ENCODE measurements around the gene RPTOR. TPM values are rescaled to one million over a fixed set of nuclear protein-coding genes. Genes with fewer than 3 reads are reported as not detected.

Gene RPTOR
- total RNA-seq, 1 donor from 2014 or later, result 65.9 TPM

DNA sequence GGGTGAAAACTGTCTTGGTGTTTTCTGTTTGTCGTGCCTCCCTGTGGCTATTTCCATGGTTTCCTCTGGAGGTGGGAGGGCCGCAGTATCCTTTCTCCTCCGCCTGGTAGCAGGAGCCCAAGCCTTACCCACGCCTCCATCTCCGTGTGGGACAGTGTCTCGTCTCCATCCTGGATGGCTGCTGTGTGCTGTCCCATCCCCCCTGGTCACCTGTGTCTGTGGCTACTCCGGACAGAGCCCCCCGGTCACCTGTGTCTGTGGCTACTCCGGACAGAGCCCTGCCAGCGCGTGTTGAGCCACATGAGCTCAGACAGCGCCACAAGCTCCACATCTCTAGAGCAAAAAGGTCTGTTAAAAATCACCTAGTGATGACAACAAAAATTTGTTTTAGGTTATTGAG lies 248.8 kb downstream of the RPTOR start:
- ChIA-PET CTCF (no interaction called here), POLR2A (no interaction called here)
- H3K9me3 Mint-ChIP-seq, result no peaks in the 10 kb centered on the region
- H3K27ac Mint-ChIP-seq, result no peak overlapping the region
- DNase-seq (no peak), ATAC-seq (ENCODE audit: low read depth) (no peak)
- H3K4me3 Mint-ChIP-seq, result no peak overlapping the region
- intact Hi-C loops (cut with micrococcal nuclease), result loop anchor here (5.0 kb wide), 1 partner anchor 39 kb away; no protein-coding TSS in a partner anchor
- TF ChIP-seq, protein P1, sequence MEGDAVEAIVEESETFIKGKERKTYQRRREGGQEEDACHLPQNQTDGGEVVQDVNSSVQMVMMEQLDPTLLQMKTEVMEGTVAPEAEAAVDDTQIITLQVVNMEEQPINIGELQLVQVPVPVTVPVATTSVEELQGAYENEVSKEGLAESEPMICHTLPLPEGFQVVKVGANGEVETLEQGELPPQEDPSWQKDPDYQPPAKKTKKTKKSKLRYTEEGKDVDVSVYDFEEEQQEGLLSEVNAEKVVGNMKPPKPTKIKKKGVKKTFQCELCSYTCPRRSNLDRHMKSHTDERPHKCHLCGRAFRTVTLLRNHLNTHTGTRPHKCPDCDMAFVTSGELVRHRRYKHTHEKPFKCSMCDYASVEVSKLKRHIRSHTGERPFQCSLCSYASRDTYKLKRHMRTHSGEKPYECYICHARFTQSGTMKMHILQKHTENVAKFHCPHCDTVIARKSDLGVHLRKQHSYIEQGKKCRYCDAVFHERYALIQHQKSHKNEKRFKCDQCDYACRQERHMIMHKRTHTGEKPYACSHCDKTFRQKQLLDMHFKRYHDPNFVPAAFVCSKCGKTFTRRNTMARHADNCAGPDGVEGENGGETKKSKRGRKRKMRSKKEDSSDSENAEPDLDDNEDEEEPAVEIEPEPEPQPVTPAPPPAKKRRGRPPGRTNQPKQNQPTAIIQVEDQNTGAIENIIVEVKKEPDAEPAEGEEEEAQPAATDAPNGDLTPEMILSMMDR (IDR thresholded peaks at IDR 0.05), result no peak
- H3K36me3 Mint-ChIP-seq (ENCODE audit: low read depth), result peaks cover 46% of the 10 kb centered on the region
- H3K27me3 Mint-ChIP-seq, result no peaks in the 10 kb centered on the region
- peaks cover 23% of the 10 kb centered on the region for H3K4me1 Mint-ChIP-seq

DNA sequence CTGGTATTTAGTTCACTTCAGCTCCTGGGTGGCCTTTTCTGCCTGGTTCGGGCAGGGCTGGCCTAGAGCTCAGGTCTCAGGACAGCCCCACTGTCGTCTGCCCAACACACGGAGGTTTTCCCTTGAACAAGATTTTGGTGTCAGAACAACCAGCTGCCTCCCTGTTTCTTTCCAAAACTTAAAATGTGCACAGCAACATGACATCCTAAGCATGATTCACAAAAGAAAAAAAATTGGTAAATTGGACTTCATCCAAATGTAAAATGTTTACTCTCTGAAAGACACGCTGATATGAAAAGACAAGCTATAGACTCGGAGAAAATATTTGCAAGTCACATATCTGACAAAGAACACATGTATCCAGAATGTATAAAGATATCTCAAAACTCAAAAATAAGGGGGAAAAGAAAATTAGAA lies 249.2 kb downstream of the RPTOR start:
- peaks cover 21% of the 10 kb centered on the region for H3K4me1 Mint-ChIP-seq
- DNase-seq (no peak), ATAC-seq (ENCODE audit: low read depth) (no peak)
- ChIA-PET POLR2A (no interaction called here), CTCF (no interaction called here)
- H3K27me3 Mint-ChIP-seq, result no peaks in the 10 kb centered on the region
- H3K9me3 Mint-ChIP-seq, result no peaks in the 10 kb centered on the region
- H3K36me3 Mint-ChIP-seq (ENCODE audit: low read depth), result peaks cover 45% of the 10 kb centered on the region
- H3K4me3 Mint-ChIP-seq, result no peak overlapping the region
- intact Hi-C loops (cut with micrococcal nuclease), result loop anchor here (5.0 kb wide), 1 partner anchor 38 kb away; no protein-coding TSS in a partner anchor
- TF ChIP-seq, protein P1 (IDR thresholded peaks at IDR 0.05), result no peak
- H3K27ac Mint-ChIP-seq, result no peak overlapping the region

DNA sequence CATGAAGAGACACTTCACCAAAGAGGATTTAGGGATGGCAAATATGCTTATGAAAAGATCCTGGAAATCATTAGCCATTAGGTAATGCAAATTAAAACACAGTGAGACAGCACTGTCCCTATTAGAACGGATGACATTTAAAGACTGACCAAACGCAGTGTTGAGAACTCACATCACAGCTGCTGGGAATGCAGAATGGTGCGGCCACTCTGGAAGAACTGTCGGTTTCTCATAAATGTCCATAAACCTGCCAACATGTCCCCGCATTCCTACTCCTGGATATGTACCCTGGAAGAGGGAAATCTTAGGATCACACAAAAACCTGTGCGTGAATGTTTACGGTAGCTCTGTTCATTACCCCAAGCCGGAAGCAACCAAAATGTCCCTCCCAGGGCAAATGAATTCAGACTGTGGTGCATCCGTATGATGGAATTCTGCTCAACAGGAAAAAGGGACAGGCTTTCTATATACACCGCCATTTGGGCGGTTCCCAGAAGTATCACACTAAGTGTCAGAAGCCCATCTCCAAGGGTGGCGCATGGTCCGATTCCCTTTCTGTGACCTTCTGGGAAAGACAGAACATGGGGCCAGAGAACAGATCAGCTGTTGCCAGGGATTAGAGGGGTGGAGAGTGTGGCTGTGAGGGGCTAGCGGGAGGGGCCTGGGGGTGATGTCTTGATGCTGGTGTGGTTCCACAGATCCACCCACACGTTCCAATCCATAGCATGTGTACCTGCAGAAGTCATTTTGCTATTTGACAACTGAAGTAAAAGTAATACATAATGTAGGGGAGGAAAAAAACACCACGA lies 249.8 kb downstream of the RPTOR start:
- ChIA-PET CTCF (no interaction called here), POLR2A (interaction anchor here (0.6 kb wide), 1 partner anchor 242 kb away, joined by 3 read pairs; no protein-coding TSS in a partner anchor)
- no peaks in the 10 kb centered on the region for H3K9me3 Mint-ChIP-seq
- no peaks in the 10 kb centered on the region for H3K27me3 Mint-ChIP-seq
- no peak for DNase-seq
- no peak overlapping the region for H3K27ac Mint-ChIP-seq
- H3K4me3 Mint-ChIP-seq, result no peak overlapping the region
- peaks cover 15% of the 10 kb centered on the region for H3K4me1 Mint-ChIP-seq
- intact Hi-C loops (cut with micrococcal nuclease), result loop anchor here (5.0 kb wide), 1 partner anchor 38 kb away; no protein-coding TSS in a partner anchor
- peaks cover 45% of the 10 kb centered on the region for H3K36me3 Mint-ChIP-seq (ENCODE audit: low read depth)
- TF ChIP-seq, protein P1 (IDR thresholded peaks at IDR 0.05), result no peak
- ATAC-seq (ENCODE audit: low read depth), result no peak

DNA sequence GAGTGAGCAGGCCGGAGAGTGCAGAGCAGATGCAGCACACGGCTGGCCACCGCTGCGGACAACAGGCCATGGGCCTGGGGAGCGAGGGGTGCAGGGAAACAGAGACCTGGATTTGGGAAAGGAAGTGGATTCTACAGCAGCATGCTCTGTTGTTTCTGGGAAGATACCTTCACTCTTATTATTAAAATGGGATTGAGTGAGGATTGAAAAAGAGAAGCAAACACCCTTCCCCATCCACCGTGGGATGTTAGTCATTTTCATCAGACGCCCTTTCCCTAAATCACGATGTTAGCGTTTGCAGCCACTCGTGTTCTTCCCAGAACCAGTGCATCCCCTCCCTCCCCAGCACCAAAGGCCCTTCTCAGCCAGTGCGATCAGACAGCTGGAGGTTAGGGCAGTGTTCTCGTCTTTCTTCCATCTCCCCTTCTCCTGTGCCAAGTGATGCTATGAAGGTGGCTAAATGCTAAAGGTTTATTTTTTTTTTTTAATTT lies 250.5 kb downstream of the RPTOR start:
- TF ChIP-seq, protein P1 (IDR thresholded peaks at IDR 0.05), result no peak
- ChIA-PET CTCF (no interaction called here), POLR2A (interaction anchor here (0.6 kb wide), 1 partner anchor 242 kb away, joined by 3 read pairs; no protein-coding TSS in a partner anchor)
- H3K36me3 Mint-ChIP-seq (ENCODE audit: low read depth), result peaks cover 45% of the 10 kb centered on the region
- no peaks in the 10 kb centered on the region for H3K9me3 Mint-ChIP-seq
- no peak overlapping the region for H3K27ac Mint-ChIP-seq
- ATAC-seq (ENCODE audit: low read depth) (no peak), DNase-seq (no peak)
- H3K4me1 Mint-ChIP-seq, result peaks cover 9% of the 10 kb centered on the region
- no peaks in the 10 kb centered on the region for H3K27me3 Mint-ChIP-seq
- no peak overlapping the region for H3K4me3 Mint-ChIP-seq
- intact Hi-C loops (cut with micrococcal nuclease), result no loop called here

DNA sequence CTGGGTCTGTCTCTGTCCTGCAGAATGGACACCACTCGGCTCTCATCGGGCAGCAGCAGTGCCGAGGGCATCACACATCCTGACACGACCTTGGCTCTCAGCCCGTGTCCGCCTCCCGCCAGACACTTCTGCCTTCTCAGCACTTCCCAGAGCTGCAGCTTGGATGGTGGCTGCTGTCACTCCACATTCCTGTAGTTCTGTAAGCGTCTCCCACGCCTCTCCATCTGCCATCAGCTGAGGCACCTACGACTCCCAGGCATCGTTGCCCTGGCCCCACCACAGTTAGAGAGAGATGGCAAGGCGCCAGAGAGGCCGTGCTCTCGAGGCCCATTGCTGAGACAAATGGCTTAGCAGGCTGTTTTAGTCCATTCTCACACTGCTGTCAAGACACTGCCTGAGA lies 251.1 kb downstream of the RPTOR start:
- peaks cover 42% of the 10 kb centered on the region for H3K36me3 Mint-ChIP-seq (ENCODE audit: low read depth)
- POLR2A ChIA-PET, result no interaction called here
- no peaks in the 10 kb centered on the region for H3K9me3 Mint-ChIP-seq
- peaks cover 2% of the 10 kb centered on the region for H3K4me1 Mint-ChIP-seq
- ATAC-seq (ENCODE audit: low read depth) (no peak), DNase-seq (no peak)
- intact Hi-C loops (cut with micrococcal nuclease), result no loop called here
- no peaks in the 10 kb centered on the region for H3K27me3 Mint-ChIP-seq
- CTCF ChIA-PET, result no interaction called here
- H3K4me3 Mint-ChIP-seq, result no peak overlapping the region
- H3K27ac Mint-ChIP-seq, result no peak overlapping the region
- TF ChIP-seq, protein P1 (IDR thresholded peaks at IDR 0.05), result no peak
